ENCODE data around the gene HERPUD2. TPM values are rescaled to one million over a fixed set of nuclear protein-coding genes. Genes with fewer than 3 reads are reported as not detected.

Gene HERPUD2
- total RNA-seq, 4 donors from 2014 or later = 28.7 to 38.2 (median 30.9) TPM

- TF ChIP-seq CTCF (IDR thresholded peaks at IDR 0.05; ENCODE audit: low read depth) = no peak
Measured at GRCh38 chr7:35599645-35600044, 95.3 kb downstream of the HERPUD2 start.

DNA sequence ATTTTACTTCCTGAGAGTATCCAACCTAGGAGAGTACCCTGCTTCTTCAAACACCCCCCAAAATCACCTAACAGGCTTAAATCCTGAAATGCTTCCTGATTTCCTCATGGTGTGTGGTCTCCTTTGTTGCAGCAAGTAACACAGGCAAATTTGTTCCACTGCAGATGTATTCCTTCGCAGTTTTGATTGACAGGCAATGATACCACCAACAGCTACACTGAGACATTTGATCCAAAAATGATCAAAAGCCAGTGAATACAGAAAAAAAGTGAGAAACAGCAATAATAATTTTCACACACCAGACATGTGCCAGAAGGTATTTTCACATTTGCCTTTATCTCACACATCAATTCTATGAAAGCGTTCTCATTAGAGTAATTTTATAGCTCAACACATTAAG, 95.9 kb downstream of the HERPUD2 start:
- TF ChIP-seq CTCF (IDR thresholded peaks at IDR 0.05; ENCODE audit: low read depth) = no peak

DNA sequence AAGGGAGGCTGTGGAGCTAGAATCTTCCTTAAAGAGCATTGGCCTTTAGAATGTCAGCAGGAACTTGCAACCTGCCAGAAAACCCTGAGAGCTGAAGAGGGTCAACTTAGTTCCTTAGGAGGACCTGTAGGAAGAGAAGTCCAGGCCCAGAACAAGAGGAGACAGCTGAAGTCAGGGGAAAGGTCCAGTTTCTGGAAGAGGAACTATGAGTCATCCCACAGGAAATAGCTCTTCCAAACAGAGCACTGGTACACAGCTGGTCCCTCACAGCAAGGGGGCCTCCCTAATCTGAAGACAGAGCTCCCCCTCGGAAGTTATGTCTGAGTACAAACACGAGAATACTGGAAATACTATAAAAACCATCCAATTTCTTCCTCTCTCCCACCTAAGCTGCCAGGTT, 98.9 kb downstream of the HERPUD2 start:
- TF ChIP-seq CTCF (IDR thresholded peaks at IDR 0.05; ENCODE audit: low read depth) = no peak

- no peak for TF ChIP-seq CTCF (IDR thresholded peaks at IDR 0.05; ENCODE audit: low read depth)
Measured at GRCh38 chr7:35593899-35594298, 101.0 kb downstream of the HERPUD2 start.

DNA sequence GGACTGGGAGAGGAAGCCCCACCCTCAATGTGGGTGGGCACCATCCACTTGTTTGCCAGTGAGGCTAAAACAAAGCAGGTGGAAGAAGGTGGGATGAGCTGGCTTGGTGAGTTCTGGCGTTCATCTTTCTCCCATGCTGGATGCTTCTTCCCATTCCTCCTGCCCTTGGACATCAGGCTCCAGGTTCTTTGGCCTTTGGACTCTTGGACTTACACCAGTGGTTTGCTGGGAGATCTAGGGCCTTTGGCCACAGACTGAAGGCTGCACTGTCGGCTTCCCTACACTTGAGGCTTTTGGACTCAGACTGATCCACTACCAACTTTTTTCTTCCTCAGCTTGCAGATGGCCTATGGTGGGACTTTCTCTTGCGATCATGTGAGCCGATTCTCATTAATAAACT, 106.3 kb downstream of the HERPUD2 start:
- no peak for TF ChIP-seq CTCF (IDR thresholded peaks at IDR 0.05; ENCODE audit: low read depth)

GRCh38 chr7:35584990-35585389, 109.9 kb downstream of the HERPUD2 start:
- TF ChIP-seq CTCF (IDR thresholded peaks at IDR 0.05; ENCODE audit: low read depth) = no peak

Other genes with a start within 250 kb of the HERPUD2 start
- gene SEPTIN7, start 105.9 kb upstream of the HERPUD2 start, total RNA-seq = 100 to 1,000 TPM; 141 to 319 (median 186) TPM